Suprapubic skin (tissue), 4 donors: ENCODE data around the gene BCAN. TPM values are rescaled to one million over a fixed set of nuclear protein-coding genes. Genes with fewer than 3 reads are reported as not detected.

Experiments
- DNase-seq, 2 donors: peaks; one replicate each; pipeline ENCODE4 v3.0.0-alpha.2; 2019; ENCODE audit warnings: low spot score in 2 of 2
- H3K27ac ChIP-seq: fragments of 200-600 bp; sonication (generic); one replicate; pipeline ENCODE4 v1.5.1; 2019
- H3K27me3 ChIP-seq: fragments of 200-600 bp; sonication (generic); one replicate; pipeline ENCODE4 v1.5.1; 2019
- H3K36me3 ChIP-seq: fragments of 200-600 bp; sonication (generic); one replicate; pipeline ENCODE4 v1.5.1; 2019
- H3K4me1 ChIP-seq: fragments of 200-600 bp; sonication (generic); one replicate; pipeline ENCODE4 v1.5.1; 2019
- H3K4me3 ChIP-seq: fragments of 200-600 bp; sonication (generic); one replicate; pipeline ENCODE4 v1.5.1; 2019; ENCODE audit warnings: mild to moderate bottlenecking
- H3K9me3 ChIP-seq: fragments of 200-600 bp; sonication (generic); one replicate; pipeline ENCODE4 v1.5.1; 2019
- CTCF ChIP-seq, 2 donors: fragments of 200-600 bp in 1 of 2; fragments of 450-650 bp in 1 of 2; sonication (generic) in 1 of 2; IDR thresholded peaks; one replicate each; pipeline ENCODE4 v1.5.1; 2016 to 2019; ENCODE audit warnings: antibody characterized with exemption in 2 of 2, mild to moderate bottlenecking in 1 of 2, moderate library complexity in 1 of 2
- EP300 ChIP-seq: sonication (generic); formaldehyde crosslinking; IDR thresholded peaks from one replicate; pipeline ENCODE4 v1.6.1; 2017; ENCODE audit warnings: antibody characterized with exemption
- POLR2A ChIP-seq, 2 donors: fragments of 450-650 bp; IDR thresholded peaks; one replicate each; pipeline ENCODE4 v1.6.1; 2017; ENCODE audit warnings: antibody characterized with exemption in 2 of 2, mild to moderate bottlenecking in 2 of 2, moderate library complexity in 2 of 2
- POLR2AphosphoS5 ChIP-seq, 3 donors: sonication (generic); formaldehyde crosslinking; IDR thresholded peaks; one replicate each; pipeline ENCODE4 v1.6.1; 2017; ENCODE audit warnings: antibody characterized with exemption in 3 of 3
- WGBS: methylation state at CpG from one replicate; pipeline ENCODE4 v1.1.5; 2018; 5-methylcytosine and 5-hydroxymethylcytosine counted together
- total RNA-seq, 4 donors: library from RNA; depleted of rRNA; stranded (reverse); fragments of >200 nt; gene quantifications; one replicate each; pipeline ENCODE4 v1.1.0, GENCODE V29; 2016

Gene BCAN
- total RNA-seq, 4 donors from 2014 or later = 17.8 to 41.2 (median 29.4) TPM

- H3K9me3 ChIP-seq = no peaks in the 10 kb centered on the region
- peaks cover 75% of the 10 kb centered on the region for H3K4me1 ChIP-seq
- WGBS = 21% methylated on average over 34 of the region's 38 CpGs
- H3K36me3 ChIP-seq = no peaks in the 10 kb centered on the region
- peak; percentile 97 to 98 for DNase-seq
- no peak overlapping the region for H3K4me3 ChIP-seq
- TF ChIP-seq POLR2AphosphoS5 (IDR thresholded peaks at IDR 0.05) (peak in 1 of 3 donors; percentile 49), EP300 (no peak), CTCF (IDR thresholded peaks at IDR 0.05) (peak; percentile 95 to 100)
- peak overlapping the region; percentile 67 for H3K27ac ChIP-seq
- H3K27me3 ChIP-seq = peaks cover 24% of the 10 kb centered on the region
Measured at GRCh38 chr1:156659988-156660751, 18.3 kb downstream of the BCAN start.

- peak overlapping the region; percentile 67 for H3K27ac ChIP-seq
- 78% methylated on average over 2 of the region's 2 CpGs for WGBS
- DNase-seq = no peak
- no peak for TF ChIP-seq EP300
- TF ChIP-seq POLR2A (IDR thresholded peaks at IDR 0.05) = no peak
- TF ChIP-seq CTCF (IDR thresholded peaks at IDR 0.05) = no peak
- no peak for TF ChIP-seq POLR2AphosphoS5 (IDR thresholded peaks at IDR 0.05)
- H3K4me1 ChIP-seq = peaks cover 79% of the 10 kb centered on the region
- H3K27me3 ChIP-seq = peaks cover 23% of the 10 kb centered on the region
- H3K36me3 ChIP-seq = no peaks in the 10 kb centered on the region
- no peaks in the 10 kb centered on the region for H3K9me3 ChIP-seq
- no peak overlapping the region for H3K4me3 ChIP-seq
Measured at GRCh38 chr1:156660752-156661112, 18.8 kb downstream of the BCAN start.

GRCh38 chr1:156662005-156662799, 20.3 kb downstream of the BCAN start:
- TF ChIP-seq POLR2A (IDR thresholded peaks at IDR 0.05) = no peak
- no peak for TF ChIP-seq EP300
- TF ChIP-seq POLR2AphosphoS5 (IDR thresholded peaks at IDR 0.05) = no peak
- TF ChIP-seq CTCF (IDR thresholded peaks at IDR 0.05) = no peak
- peaks cover 86% of the 10 kb centered on the region for H3K4me1 ChIP-seq
- peaks cover 8% of the 10 kb centered on the region for H3K27me3 ChIP-seq
- no peaks in the 10 kb centered on the region for H3K36me3 ChIP-seq
- no peak overlapping the region for H3K4me3 ChIP-seq
- no peak for DNase-seq
- H3K27ac ChIP-seq = peak overlapping the region; percentile 67
- H3K9me3 ChIP-seq = no peaks in the 10 kb centered on the region
- 70% methylated on average over 11 of the region's 12 CpGs for WGBS

- WGBS = 85% methylated on average over 5 of the region's 5 CpGs
- no peak for DNase-seq
Measured at GRCh38 chr1:156662800-156663055, 20.8 kb downstream of the BCAN start.

More at GRCh38 chr1:156662800-156663055, 20.8 kb downstream of the BCAN start:
- no peaks in the 10 kb centered on the region for H3K36me3 ChIP-seq
- peaks cover 4% of the 10 kb centered on the region for H3K27me3 ChIP-seq
- peaks cover 86% of the 10 kb centered on the region for H3K4me1 ChIP-seq
- H3K27ac ChIP-seq = no peak overlapping the region
- no peak overlapping the region for H3K4me3 ChIP-seq
- no peak for TF ChIP-seq POLR2A (IDR thresholded peaks at IDR 0.05)
- TF ChIP-seq POLR2AphosphoS5 (IDR thresholded peaks at IDR 0.05) = no peak
- no peak for TF ChIP-seq CTCF (IDR thresholded peaks at IDR 0.05)
- TF ChIP-seq EP300 = no peak
- no peaks in the 10 kb centered on the region for H3K9me3 ChIP-seq
